Measurements from ENCODE around the gene TDRD10.

DNA sequence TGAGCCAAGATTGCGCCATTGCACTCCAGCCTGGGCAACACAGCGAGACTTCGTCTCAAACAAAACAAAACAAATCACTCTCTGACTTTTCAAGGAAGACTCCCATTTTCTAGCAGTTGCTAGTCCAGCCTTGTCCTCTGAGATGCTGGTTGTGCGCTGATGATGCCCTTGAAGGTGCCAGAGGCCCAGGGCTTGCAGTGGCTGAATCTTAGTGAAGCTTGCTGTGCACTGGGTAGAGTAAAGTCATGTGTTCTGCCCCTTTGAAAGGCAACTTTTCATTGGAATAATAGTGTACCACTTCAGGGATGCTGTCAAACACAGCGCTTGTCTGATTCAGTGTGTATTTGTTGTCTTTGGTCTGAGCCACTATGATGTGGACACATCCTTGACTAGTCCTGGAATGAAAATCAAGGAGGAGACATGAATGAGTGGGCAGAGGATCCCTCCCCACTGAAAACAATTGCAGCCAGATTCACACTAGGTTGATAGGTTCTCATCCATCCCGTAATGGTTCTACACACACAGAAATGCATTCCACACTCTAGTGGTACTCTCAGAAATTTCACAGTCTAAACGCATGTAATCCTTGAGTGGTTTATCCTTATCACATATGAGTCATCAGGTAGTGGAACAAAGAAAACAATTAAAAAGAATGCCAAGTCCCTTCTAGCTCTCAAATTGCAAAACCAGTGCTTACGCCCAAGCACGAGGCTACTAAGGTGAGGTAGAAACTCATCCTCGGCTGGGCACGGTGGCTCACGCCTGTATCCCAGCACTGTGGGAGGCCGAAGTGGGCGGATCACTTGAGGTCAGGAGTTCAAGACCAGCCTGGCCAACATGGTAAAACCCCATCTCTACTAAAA, 17.8 kb upstream of the TDRD10 start:
- TF ChIP-seq POLR2A (IDR thresholded peaks at IDR 0.05): no peak
- TF ChIP-seq, protein P1, sequence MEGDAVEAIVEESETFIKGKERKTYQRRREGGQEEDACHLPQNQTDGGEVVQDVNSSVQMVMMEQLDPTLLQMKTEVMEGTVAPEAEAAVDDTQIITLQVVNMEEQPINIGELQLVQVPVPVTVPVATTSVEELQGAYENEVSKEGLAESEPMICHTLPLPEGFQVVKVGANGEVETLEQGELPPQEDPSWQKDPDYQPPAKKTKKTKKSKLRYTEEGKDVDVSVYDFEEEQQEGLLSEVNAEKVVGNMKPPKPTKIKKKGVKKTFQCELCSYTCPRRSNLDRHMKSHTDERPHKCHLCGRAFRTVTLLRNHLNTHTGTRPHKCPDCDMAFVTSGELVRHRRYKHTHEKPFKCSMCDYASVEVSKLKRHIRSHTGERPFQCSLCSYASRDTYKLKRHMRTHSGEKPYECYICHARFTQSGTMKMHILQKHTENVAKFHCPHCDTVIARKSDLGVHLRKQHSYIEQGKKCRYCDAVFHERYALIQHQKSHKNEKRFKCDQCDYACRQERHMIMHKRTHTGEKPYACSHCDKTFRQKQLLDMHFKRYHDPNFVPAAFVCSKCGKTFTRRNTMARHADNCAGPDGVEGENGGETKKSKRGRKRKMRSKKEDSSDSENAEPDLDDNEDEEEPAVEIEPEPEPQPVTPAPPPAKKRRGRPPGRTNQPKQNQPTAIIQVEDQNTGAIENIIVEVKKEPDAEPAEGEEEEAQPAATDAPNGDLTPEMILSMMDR (IDR thresholded peaks at IDR 0.05): peak in 2 of 6 experiments; percentile 3 to 26
